Measurements from ENCODE around the gene VARS1. TPM values are rescaled to one million over a fixed set of nuclear protein-coding genes. Genes with fewer than 3 reads are reported as not detected.
"Not testable (repeated sequence)": the region's sequence is repeated elsewhere in the genome, so short reads cannot be mapped to it uniquely, and the experiment has no call there.

The VARS1 gene
- total RNA-seq, 1 donor from 2014 or later: 53.0 TPM

DNA sequence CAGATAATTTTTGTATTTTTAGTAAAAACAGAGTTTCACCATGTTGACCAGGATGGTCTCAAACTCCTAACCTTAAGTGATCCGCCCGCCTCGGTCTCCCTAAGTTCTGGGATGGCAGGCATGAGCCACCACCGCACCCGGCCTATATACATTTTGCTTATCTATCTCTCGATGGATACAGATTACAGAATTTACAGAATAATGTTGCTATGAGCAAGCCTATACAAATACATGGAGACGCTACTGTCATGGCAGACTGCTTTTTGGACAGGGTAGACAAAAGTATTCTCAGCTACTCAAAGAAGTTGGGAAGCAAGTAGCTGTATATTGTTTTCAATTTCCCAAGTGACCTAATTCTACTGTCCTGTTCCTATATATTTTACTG lies 17.9 kb upstream of the VARS1 start:
- Mint-ChIP-seq H3K4me3 (ENCODE audit: unreplicated experiment) (no peak overlapping the region), H3K4me1 (ENCODE audit: unreplicated experiment) (peaks cover 18% of the 10 kb centered on the region), H3K27me3 (ENCODE audit: unreplicated experiment) (peaks cover 11% of the 10 kb centered on the region), H3K9me3 (ENCODE audit: unreplicated experiment) (no peaks in the 10 kb centered on the region), H3K27ac (ENCODE audit: unreplicated experiment) (no peak overlapping the region), H3K36me3 (ENCODE audit: low read depth, unreplicated experiment) (no peaks in the 10 kb centered on the region)
- TF ChIP-seq, protein P1, sequence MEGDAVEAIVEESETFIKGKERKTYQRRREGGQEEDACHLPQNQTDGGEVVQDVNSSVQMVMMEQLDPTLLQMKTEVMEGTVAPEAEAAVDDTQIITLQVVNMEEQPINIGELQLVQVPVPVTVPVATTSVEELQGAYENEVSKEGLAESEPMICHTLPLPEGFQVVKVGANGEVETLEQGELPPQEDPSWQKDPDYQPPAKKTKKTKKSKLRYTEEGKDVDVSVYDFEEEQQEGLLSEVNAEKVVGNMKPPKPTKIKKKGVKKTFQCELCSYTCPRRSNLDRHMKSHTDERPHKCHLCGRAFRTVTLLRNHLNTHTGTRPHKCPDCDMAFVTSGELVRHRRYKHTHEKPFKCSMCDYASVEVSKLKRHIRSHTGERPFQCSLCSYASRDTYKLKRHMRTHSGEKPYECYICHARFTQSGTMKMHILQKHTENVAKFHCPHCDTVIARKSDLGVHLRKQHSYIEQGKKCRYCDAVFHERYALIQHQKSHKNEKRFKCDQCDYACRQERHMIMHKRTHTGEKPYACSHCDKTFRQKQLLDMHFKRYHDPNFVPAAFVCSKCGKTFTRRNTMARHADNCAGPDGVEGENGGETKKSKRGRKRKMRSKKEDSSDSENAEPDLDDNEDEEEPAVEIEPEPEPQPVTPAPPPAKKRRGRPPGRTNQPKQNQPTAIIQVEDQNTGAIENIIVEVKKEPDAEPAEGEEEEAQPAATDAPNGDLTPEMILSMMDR (IDR thresholded peaks at IDR 0.05; ENCODE audit: unreplicated experiment): no peak
- DNase-seq (ENCODE audit: low spot score): no peak

DNA sequence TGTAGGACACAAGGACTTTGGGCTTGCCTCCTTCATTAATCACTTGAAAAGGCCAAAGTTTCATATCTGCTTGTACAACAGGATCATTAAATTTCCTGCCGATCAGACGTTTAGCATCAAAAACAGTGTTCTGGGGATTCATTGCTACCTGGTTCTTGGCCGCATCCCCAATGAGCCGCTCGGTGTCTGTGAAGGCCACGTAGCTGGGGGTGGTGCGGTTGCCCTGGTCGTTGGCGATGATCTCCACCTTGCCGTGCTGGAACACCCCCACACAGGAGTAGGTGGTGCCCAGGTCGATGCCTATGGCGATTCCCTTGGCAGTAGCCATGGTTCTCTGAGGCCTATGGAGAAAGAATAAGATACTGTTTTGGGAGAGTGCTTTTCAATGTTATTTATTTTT lies 16.1 kb upstream of the VARS1 start:
- Mint-ChIP-seq H3K36me3 (ENCODE audit: low read depth, unreplicated experiment) (no peaks in the 10 kb centered on the region), H3K4me3 (ENCODE audit: unreplicated experiment) (no peak overlapping the region), H3K27ac (ENCODE audit: unreplicated experiment) (no peak overlapping the region), H3K9me3 (ENCODE audit: unreplicated experiment) (no peaks in the 10 kb centered on the region), H3K27me3 (ENCODE audit: unreplicated experiment) (peaks cover 11% of the 10 kb centered on the region), H3K4me1 (ENCODE audit: unreplicated experiment) (peaks cover 8% of the 10 kb centered on the region)
- DNase-seq (ENCODE audit: low spot score): no peak
- TF ChIP-seq, protein P1 (IDR thresholded peaks at IDR 0.05; ENCODE audit: unreplicated experiment): no peak

DNA sequence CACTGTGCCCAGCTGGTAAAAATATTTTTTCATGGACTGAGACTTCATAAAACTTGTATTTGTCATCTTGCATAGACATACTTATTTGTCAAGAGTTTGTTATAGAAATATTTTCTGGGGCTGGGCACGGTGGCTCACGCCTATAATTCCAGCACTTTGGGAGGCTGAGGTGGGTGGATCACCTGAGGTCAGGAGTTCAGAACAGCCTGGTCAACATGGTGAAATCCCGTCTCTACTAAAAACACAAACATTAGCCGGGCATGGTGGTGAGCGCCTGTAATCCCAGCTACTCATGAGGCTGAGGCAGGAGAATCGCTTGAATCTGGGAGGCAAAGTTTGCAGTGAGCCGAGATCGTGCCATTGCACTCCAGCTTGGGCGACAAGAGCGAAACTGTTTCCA lies 13.0 kb upstream of the VARS1 start:
- not testable (repeated sequence) for H3K36me3 Mint-ChIP-seq (ENCODE audit: low read depth, unreplicated experiment); H3K4me3 Mint-ChIP-seq (ENCODE audit: unreplicated experiment); H3K27me3 Mint-ChIP-seq (ENCODE audit: unreplicated experiment); H3K9me3 Mint-ChIP-seq (ENCODE audit: unreplicated experiment); DNase-seq (ENCODE audit: low spot score); H3K27ac Mint-ChIP-seq (ENCODE audit: unreplicated experiment)
- H3K4me1 Mint-ChIP-seq (ENCODE audit: unreplicated experiment): peaks cover 15% of the 10 kb centered on the region

DNA sequence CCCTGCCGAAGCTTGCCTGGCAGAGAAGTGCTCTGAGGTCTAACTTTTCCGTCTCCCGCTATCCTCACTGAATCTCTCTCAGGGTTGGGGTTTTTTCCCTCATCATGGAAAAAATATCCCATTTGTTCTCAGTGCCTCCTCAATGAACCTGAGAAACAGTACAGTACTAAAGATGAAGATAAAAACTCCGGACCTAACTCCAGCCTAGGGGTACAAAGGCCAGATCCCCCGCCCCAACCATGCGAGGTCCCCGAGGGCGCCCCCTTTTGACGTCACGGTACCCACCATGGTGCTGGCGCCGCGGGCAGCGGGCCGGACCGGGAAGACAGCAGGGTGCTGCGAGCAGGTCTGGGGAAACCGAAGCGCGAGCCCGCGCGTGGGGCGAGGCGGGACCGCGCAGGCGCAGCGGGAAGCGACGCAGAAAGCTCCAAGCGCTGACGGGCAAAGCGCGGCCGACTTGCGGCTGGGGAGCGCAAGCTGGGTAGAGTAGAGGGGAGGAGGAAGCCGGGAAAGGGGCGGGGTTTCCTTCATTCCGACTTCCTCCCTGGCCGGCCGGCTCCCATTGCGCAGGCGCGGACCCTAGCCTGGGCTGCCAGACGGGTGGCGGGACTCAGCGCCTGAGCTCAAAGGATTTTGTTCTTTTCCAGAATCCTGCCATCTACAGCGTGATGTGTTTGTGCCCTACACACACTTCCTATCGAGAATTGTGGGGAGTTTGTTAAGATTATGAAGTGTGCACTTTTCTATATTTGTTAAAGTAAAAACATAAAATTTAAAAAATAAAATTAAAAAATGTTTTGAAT lies 11.1 kb upstream of the VARS1 start, which contains the start of gene LSM2:
Gene LSM2, minus strand, starts transcription at position 497 of the 803 bp plus-strand sequence. Its CDS starts 209 bp downstream, at position 288.
- peaks cover 15% of the 10 kb centered on the region for H3K4me1 Mint-ChIP-seq (ENCODE audit: unreplicated experiment)
- DNase-seq (ENCODE audit: low spot score): peak; percentile 96
- peak within 1 kb of the TSS; percentile 80 for H3K27ac Mint-ChIP-seq (ENCODE audit: unreplicated experiment)
- no peaks in the 10 kb centered on the region for H3K36me3 Mint-ChIP-seq (ENCODE audit: low read depth, unreplicated experiment)
- TF ChIP-seq, protein P1 (IDR thresholded peaks at IDR 0.05; ENCODE audit: unreplicated experiment): peak; percentile 28
- peak within 1 kb of the TSS; percentile 95 for H3K4me3 Mint-ChIP-seq (ENCODE audit: unreplicated experiment)
- no peaks in the 10 kb centered on the region for H3K9me3 Mint-ChIP-seq (ENCODE audit: unreplicated experiment)
- H3K27me3 Mint-ChIP-seq (ENCODE audit: unreplicated experiment): peaks cover 6% of the 10 kb centered on the region

DNA sequence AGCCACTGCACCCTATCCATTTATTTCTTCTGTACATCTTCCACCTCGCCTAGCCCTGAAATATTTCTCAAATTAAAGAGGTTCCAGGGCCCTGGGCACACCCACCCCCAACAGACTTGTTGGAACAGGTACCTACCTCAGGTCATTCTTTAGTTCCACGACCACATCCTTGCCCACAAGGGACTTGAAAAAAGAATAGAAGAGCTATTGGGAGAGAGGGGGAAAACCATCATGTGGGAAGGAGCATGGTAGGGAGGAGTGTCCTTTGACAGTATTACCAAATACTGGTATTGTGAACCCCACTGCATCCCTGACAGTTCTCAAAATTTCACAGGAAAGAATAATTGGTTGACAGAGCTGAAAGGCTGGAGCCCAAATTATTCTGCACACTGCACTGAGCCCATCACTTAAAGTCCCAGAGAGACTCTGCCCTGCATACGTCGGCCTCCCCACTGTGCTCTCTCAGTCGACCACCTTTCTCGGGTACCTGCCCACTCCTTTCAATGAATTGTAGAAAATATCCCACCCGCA lies 10.5 kb upstream of the VARS1 start:
- Mint-ChIP-seq H3K36me3 (ENCODE audit: low read depth, unreplicated experiment) (no peaks in the 10 kb centered on the region), H3K27ac (ENCODE audit: unreplicated experiment) (peak overlapping the region; percentile 80), H3K27me3 (ENCODE audit: unreplicated experiment) (peaks cover 4% of the 10 kb centered on the region), H3K4me3 (ENCODE audit: unreplicated experiment) (peak overlapping the region; percentile 95), H3K9me3 (ENCODE audit: unreplicated experiment) (no peaks in the 10 kb centered on the region), H3K4me1 (ENCODE audit: unreplicated experiment) (peaks cover 15% of the 10 kb centered on the region)
- no peak for DNase-seq (ENCODE audit: low spot score)
- TF ChIP-seq, protein P1 (IDR thresholded peaks at IDR 0.05; ENCODE audit: unreplicated experiment): no peak

DNA sequence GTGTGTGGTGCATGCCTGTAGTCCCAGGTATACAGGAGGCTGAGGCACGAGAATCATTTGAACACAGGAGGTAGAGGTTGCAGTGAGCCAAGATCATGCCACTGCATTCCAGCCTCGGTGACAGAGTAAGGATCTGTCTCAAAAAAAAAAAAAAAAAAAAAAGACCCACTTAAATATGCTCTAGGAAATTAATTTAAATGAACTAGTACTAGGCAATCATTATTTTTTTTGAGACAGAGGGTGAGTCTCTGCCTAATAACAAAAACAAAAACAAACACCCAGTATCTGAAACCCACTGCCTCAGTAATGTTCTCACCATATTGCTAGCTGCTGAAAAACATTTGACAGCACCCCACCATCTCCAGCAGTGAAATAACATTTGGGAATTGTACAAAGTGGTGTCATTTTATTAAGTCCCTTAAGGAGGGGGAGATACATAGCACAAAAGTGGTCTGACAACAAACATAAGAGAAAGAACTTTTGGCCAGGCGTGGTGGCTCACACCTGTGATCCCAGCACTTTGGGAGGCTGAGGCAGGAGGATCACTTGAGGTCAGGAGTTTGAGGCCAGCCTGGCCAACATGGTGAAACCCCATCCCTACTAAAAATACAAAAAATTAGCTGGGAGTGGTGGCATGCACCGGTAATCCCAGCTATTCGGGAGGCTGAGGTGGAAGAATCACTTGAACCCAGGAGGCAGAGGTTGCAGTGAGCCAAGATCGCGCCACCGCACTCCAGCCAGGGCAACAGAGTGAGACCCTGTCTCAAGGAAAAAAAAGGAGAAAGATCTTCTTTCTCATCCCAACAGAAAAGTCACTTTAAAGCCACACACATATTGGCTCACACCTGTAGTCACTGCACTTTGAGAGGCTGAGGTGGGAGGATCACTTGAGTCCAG lies 5.7 kb upstream of the VARS1 start:
- not testable (repeated sequence) for H3K4me1 Mint-ChIP-seq (ENCODE audit: unreplicated experiment); H3K36me3 Mint-ChIP-seq (ENCODE audit: low read depth, unreplicated experiment); DNase-seq (ENCODE audit: low spot score); H3K27me3 Mint-ChIP-seq (ENCODE audit: unreplicated experiment); H3K27ac Mint-ChIP-seq (ENCODE audit: unreplicated experiment); H3K9me3 Mint-ChIP-seq (ENCODE audit: unreplicated experiment); H3K4me3 Mint-ChIP-seq (ENCODE audit: unreplicated experiment)
